ENCODE results near the gene KCMF1. TPM values are rescaled to one million over a fixed set of nuclear protein-coding genes. Genes with fewer than 3 reads are reported as not detected.

Gene KCMF1
- total and polyA plus RNA-seq, 2 experiments from 2014 or later: 50.8 to 63.0 TPM

DNA sequence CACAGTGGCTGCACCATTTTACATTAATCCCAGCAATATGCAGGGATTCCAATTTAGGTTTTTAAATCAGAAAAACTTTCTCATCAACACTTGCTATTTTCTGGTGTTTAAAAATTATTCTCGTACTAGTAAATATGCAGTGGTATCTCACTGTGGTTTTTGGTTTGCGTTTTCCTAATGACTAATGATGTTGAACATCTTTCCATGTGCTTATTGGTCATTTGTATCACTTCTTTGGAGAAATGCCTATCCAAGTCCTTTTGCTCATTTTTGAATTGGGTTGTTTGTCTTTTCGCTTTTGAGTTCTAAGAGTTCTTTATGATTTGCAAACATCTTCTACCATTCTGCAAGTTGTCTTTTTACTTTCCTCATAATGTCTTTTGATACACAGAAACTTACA lies 100.1 kb downstream of the KCMF1 start:
- H4K20me1 ChIP-seq (ENCODE audit: insufficient read depth, poor library complexity, severe bottlenecking): no peaks in the 10 kb centered on the region
- no peaks in the 10 kb centered on the region for H3K27me3 ChIP-seq
- TF ChIP-seq EZH2 (IDR thresholded peaks at IDR 0.05; ENCODE audit: borderline replicate concordance): no peak
- TF ChIP-seq, protein P1, sequence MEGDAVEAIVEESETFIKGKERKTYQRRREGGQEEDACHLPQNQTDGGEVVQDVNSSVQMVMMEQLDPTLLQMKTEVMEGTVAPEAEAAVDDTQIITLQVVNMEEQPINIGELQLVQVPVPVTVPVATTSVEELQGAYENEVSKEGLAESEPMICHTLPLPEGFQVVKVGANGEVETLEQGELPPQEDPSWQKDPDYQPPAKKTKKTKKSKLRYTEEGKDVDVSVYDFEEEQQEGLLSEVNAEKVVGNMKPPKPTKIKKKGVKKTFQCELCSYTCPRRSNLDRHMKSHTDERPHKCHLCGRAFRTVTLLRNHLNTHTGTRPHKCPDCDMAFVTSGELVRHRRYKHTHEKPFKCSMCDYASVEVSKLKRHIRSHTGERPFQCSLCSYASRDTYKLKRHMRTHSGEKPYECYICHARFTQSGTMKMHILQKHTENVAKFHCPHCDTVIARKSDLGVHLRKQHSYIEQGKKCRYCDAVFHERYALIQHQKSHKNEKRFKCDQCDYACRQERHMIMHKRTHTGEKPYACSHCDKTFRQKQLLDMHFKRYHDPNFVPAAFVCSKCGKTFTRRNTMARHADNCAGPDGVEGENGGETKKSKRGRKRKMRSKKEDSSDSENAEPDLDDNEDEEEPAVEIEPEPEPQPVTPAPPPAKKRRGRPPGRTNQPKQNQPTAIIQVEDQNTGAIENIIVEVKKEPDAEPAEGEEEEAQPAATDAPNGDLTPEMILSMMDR (IDR thresholded peaks at IDR 0.05; ENCODE audit: poor library complexity): no peak
- no peak for TF ChIP-seq EZH2phosphoT487 (IDR thresholded peaks at IDR 0.05; ENCODE audit: low read depth, severe bottlenecking, unreplicated experiment)
- no peaks in the 10 kb centered on the region for H3K79me2 ChIP-seq
- no peak overlapping the region for H3K4me3 ChIP-seq
- no peak overlapping the region for H3K27ac ChIP-seq
- no peaks in the 10 kb centered on the region for H3K9me3 ChIP-seq (ENCODE audit: low read depth)
- no peaks in the 10 kb centered on the region for H3K4me1 ChIP-seq (ENCODE audit: insufficient read depth)
- H3K36me3 ChIP-seq (replicated peaks; ENCODE audit: insufficient read depth, low read depth): no peaks in the 10 kb centered on the region
- no peaks in the 10 kb centered on the region for H3K9me2 ChIP-seq (replicated peaks; ENCODE audit: insufficient read depth)
- WGBS (ENCODE audit: low lambda C conversion rate, missing lambda C conversion rate): 87% methylated on average over 3 of the region's 3 CpGs
- no peak overlapping the region for H3K4me2 ChIP-seq
- no peak for DNase-seq (ENCODE audit: low spot score)
- H2AFZ ChIP-seq: no peak overlapping the region

GRCh38 chr2:85073033-85073432 lies 102.1 kb downstream of the KCMF1 start:
- Histone ChIP-seq H3K79me2 (no peaks in the 10 kb centered on the region), H3K4me1 (ENCODE audit: insufficient read depth) (no peaks in the 10 kb centered on the region), H3K36me3 (replicated peaks; ENCODE audit: insufficient read depth, low read depth) (no peaks in the 10 kb centered on the region), H3K9me2 (replicated peaks; ENCODE audit: insufficient read depth) (no peaks in the 10 kb centered on the region), H3K4me2 (no peak overlapping the region), H3K27ac (no peak overlapping the region), H2AFZ (no peak overlapping the region), H4K20me1 (ENCODE audit: insufficient read depth, poor library complexity, severe bottlenecking) (no peaks in the 10 kb centered on the region), H3K9me3 (ENCODE audit: low read depth) (no peaks in the 10 kb centered on the region), H3K4me3 (no peak overlapping the region), H3K27me3 (no peaks in the 10 kb centered on the region)
- WGBS (ENCODE audit: low lambda C conversion rate, missing lambda C conversion rate): 82% methylated on average over 3 of the region's 3 CpGs
- DNase-seq (ENCODE audit: low spot score): no peak
- TF ChIP-seq, protein P1 (IDR thresholded peaks at IDR 0.05; ENCODE audit: poor library complexity): no peak
- TF ChIP-seq EZH2 (IDR thresholded peaks at IDR 0.05; ENCODE audit: borderline replicate concordance) (no peak), EZH2phosphoT487 (IDR thresholded peaks at IDR 0.05; ENCODE audit: low read depth, severe bottlenecking, unreplicated experiment) (no peak)

GRCh38 chr2:85076618-85077274 lies 105.8 kb downstream of the KCMF1 start:
- no peak overlapping the region for H3K27ac ChIP-seq
- TF ChIP-seq EZH2 (IDR thresholded peaks at IDR 0.05; ENCODE audit: borderline replicate concordance) (no peak), EZH2phosphoT487 (IDR thresholded peaks at IDR 0.05; ENCODE audit: low read depth, severe bottlenecking, unreplicated experiment) (no peak)
- TF ChIP-seq, protein P1 (IDR thresholded peaks at IDR 0.05; ENCODE audit: poor library complexity): no peak
- WGBS (ENCODE audit: low lambda C conversion rate, missing lambda C conversion rate): 84% methylated on average over 9 of the region's 9 CpGs
- no peaks in the 10 kb centered on the region for H3K9me3 ChIP-seq (ENCODE audit: low read depth)
- H3K4me1 ChIP-seq (ENCODE audit: insufficient read depth): no peaks in the 10 kb centered on the region
- no peaks in the 10 kb centered on the region for H3K9me2 ChIP-seq (replicated peaks; ENCODE audit: insufficient read depth)
- no peak overlapping the region for H3K4me2 ChIP-seq
- no peak overlapping the region for H3K4me3 ChIP-seq
- H3K36me3 ChIP-seq (replicated peaks; ENCODE audit: insufficient read depth, low read depth): no peaks in the 10 kb centered on the region
- no peak overlapping the region for H2AFZ ChIP-seq
- no peaks in the 10 kb centered on the region for H3K27me3 ChIP-seq
- H3K79me2 ChIP-seq: no peaks in the 10 kb centered on the region
- no peaks in the 10 kb centered on the region for H4K20me1 ChIP-seq (ENCODE audit: insufficient read depth, poor library complexity, severe bottlenecking)
- DNase-seq (ENCODE audit: low spot score): no peak

Measured in hepatocyte (in vitro differentiated cells).